HG03342 (cell line): Measurements from ENCODE around the gene ATP10B.

ENCODE experiments used
- ATAC-seq: cut with Tn5 transposase; IDR thresholded peaks from one replicate; pipeline ENCODE4 v1.9.1; 2021; ENCODE audit warnings: mild to moderate bottlenecking, moderate library complexity; ENCODE audit not compliant: unreplicated experiment

ATP10B gene

DNA sequence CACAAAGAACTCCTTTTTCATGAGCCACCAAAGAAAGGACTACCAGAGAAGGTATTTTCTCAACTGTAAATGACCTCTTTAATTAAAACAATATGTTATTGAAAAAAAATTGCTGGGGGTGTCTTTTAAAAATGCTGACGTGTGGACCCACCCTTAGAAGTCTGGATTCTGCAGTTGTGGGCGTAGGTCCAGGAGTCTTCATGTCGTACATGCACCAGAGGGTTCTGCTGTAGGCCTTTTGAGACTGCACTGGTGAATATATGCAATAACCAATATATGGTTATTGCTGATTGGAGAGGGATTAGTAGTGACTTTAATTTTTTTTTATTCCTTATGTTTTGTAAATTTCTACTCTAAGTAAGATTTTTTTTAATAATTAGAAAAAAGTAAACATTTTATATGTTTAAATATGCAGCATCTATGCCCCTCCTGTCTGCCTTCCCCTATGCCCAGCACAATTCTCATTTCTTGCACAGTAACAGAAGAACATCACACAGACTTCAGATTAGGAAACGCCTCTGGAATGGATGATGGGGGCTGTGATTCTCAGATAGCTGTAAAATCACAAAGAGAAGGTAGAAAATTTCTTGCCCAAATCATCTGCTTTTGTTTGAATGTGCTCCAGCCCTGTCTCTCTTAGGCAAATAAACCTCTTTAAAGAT is 328.4 kb downstream of the ATP10B start:
- no peak for ATAC-seq

DNA sequence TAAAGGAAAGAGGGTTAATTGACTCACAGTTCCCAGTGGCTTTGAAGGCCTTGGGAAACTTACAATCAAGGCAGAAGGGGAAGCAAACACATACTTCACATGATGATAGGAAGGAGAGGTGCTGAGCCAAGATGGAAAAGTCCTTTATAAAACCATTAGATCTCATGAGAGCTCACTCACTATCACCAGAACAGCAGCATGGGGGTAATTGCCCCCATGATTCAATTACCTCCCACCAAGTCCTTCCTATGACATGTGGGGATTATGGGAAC is 330.7 kb downstream of the ATP10B start:
- no peak for ATAC-seq

DNA sequence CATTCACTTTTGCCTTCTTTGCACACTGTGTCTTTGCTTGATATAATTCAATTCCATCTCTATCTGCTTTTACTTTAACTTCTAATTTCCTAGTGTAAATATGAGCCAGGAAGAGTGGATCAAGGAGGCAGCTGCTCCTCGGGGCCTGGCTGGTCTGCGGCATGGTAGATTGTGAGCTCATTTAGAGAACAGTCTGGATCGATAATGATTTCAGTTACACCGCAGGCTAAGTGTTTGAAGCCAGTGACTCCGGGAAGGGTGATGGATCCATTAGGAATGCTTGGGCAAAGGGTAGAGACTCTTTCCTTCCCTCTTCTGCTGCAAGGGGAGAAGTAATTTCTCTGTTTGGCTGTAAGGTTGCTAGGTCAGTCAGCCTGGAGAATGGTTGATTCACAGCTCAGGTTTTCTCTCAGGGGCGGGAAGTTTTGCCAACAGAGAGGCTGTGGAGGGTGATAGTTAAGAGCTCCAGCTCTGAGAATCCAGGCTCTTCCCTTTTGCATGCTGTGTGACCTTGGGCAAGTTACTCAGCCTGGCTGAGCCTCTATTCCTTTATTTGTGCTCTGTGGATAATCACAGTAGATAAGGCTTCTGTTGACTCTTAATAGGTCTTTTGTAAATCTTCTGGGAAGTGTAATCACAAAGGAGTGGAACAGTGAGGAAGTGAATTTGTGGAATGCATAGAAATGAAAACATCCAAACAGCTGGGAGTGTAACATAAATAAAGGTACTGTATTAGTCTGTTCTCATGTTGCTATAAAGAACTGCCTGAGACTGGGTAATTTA is 331.2 kb downstream of the ATP10B start:
- ATAC-seq = no peak

DNA sequence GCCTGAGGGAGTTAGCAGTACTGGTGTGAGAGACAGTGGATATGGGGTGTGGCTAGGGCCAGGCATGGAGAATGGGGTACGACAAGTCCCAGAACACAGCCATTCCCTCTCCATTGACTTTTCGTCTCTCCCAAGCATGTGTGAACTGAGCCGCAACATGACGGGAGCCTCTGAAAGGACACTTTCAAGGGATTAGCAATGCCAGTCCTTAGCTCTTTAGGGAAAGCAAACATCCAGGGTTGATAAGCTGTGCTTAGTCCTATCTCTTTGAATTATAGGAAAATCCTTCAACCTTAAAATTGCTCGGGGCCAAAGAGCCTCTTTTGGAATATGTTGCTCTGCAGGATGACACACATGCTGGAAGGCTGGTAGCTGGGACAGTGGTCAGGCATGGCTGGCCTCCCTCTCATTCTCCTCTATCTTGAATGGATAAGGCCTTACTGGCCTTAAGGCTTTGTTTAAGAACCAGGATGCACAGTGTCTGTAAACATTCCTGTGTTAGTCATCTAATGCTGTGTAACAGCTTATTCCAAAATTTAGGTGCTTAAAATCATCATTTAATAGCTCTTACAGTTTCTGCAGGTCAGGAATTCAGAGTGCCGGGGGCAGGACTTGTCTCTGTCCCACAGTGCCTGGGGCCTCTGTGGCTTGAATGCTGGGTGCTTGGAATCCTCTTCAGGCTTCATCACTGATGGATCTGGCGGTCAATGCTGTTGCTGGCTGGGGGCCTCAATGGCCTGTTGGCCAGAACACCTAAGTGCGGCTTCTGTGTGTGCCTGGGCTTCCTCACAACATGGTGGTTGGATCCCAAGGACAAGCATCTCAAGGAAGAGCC is 335.1 kb downstream of the ATP10B start:
- ATAC-seq = no peak

DNA sequence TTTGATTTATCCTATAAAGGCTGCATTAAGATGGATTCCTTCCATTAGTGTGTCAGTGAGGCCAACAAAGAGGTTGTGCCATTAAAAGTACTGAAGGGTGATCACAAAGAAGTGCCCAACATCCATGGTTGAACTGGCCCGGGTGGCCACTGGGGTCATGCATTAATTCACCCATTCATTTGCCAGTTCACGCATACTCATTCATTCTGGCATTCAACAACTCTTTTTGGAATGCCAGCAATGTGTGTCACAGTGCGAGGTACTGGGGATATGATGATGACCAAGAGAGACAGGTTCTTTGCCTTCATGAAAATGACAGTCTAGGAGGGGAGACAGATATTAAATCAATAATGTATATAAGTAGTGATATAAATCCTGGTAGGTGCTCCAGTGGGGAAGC is 337.1 kb downstream of the ATP10B start:
- no peak for ATAC-seq

DNA sequence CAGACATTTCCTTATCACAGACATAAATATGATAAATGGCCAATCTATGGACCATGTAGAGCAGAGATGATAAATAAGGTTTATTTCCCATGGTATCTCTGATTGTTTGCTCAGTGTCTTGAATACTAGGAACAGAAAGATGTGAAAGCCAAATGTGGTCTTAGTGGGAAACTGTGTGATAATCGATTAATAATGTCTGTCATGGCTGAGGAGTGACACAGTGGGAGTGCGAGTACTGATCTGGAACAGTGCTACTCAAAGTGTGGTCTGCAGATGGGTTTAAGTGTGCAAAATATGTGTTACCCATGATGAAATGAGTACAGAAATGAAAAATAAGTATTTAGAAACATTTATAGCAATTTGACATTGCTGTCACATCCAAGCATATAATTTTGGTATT is 337.8 kb downstream of the ATP10B start:
- ATAC-seq = no peak

DNA sequence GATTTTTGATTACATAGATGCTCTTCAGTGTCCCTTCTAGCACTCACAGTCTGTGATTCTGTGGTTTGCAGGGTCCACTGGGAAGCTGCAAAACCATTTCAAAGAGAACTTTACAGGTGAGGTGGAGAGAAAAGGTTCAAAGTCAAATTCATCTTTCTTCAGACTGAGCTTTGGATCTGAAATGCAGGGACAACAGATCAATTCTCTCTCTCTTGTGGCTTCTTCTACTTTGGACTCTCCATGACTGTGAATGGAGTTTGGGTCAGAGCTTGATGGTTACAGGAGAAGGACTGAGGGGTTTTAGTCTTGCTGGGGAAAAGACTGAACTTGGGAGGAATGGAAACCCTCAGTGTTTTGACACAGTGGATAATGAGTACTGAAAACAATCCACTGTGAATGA is 338.5 kb downstream of the ATP10B start:
- ATAC-seq = no peak
